IMR-90 (cell line): ENCODE results near the gene VAV3. TPM values are rescaled to one million over a fixed set of nuclear protein-coding genes. Genes with fewer than 3 reads are reported as not detected.

Experiments
- ATAC-seq: fragments of 200-7000 bp; cut with Tn5 transposase; 2 replicates; pipeline ENCODE4 v1.9.1; 2020; ENCODE audit warnings: low read depth, mild to moderate bottlenecking, moderate library complexity
- BruUV-seq: library from RNA; stranded (reverse); fragments of 400-500 nt; replicated peaks from 2 replicates; lab custom pipeline; 2021; lab: Mats Ljungman, UMichigan
- CTCF ChIA-PET: fragments of 300-600 bp; formaldehyde crosslinking; extraction: SDS; loops from one replicate; lab custom pipeline; 2021; ENCODE audit warnings: antibody characterized with exemption; lab: Yijun Ruan, JAX
- POLR2A ChIA-PET: fragments of 300-600 bp; sonication (Branson Sonifier 250); formaldehyde crosslinking; loops from one replicate; lab custom pipeline; 2022; ENCODE audit warnings: antibody characterized with exemption; ENCODE audit not compliant: unreplicated experiment; lab: Charles Lee
- DNase-seq: peaks from one replicate; pipeline ENCODE4 v3.0.0; 2013
- H2AFZ ChIP-seq: replicated peaks from 2 replicates; pipeline ENCODE3; 2013; ENCODE audit warnings: low read length, mild to moderate bottlenecking; ENCODE audit not compliant: poor library complexity
- H2AK5ac ChIP-seq: 2 replicates; pipeline ENCODE4 v1.6.1; 2013; ENCODE audit warnings: low read depth, low read length, inconsistent platforms
- H2AK9ac ChIP-seq: replicated peaks from 2 replicates; pipeline ENCODE3; 2013; ENCODE audit warnings: mild to moderate bottlenecking, low read depth, low read length, moderate library complexity; ENCODE audit not compliant: poor library complexity
- H2BK120ac ChIP-seq: 2 replicates; pipeline ENCODE4 v1.6.1; 2013; ENCODE audit warnings: low read depth, low read length, inconsistent platforms
- H2BK15ac ChIP-seq: 3 replicates; pipeline ENCODE4 v1.6.1; 2013; ENCODE audit warnings: low read depth, low read length, inconsistent platforms
- H2BK20ac ChIP-seq: 2 replicates; pipeline ENCODE4 v1.6.1; 2013; ENCODE audit warnings: low read depth, mild to moderate bottlenecking, inconsistent platforms, low read length, moderate library complexity
- H2BK5ac ChIP-seq: 2 replicates; pipeline ENCODE4 v1.6.1; 2013; ENCODE audit warnings: mild to moderate bottlenecking, low read depth, low read length, inconsistent platforms; ENCODE audit not compliant: poor library complexity, severe bottlenecking
- H3K14ac ChIP-seq: replicated peaks from 2 replicates; pipeline ENCODE4 v1.6.1; 2013; ENCODE audit warnings: low read depth, low read length, inconsistent platforms
- H3K18ac ChIP-seq: 2 replicates; pipeline ENCODE4 v1.6.1; 2013; ENCODE audit warnings: low read depth, low read length, control low read depth
- H3K23ac ChIP-seq: 2 replicates; pipeline ENCODE4 v1.6.1; 2013; ENCODE audit warnings: low read depth, low read length, inconsistent platforms
- H3K27ac ChIP-seq: 2 replicates; pipeline ENCODE4 v1.5.1; 2013; ENCODE audit warnings: mild to moderate bottlenecking, control low read depth, low read length; ENCODE audit not compliant: insufficient read depth
- H3K27me3 ChIP-seq: 2 replicates; pipeline ENCODE4 v1.6.1; 2013; ENCODE audit warnings: low read length; ENCODE audit not compliant: control insufficient read depth, insufficient read depth
- H3K36me3 ChIP-seq: 2 replicates; pipeline ENCODE4 v1.6.1; 2013; ENCODE audit warnings: low read length, mixed read lengths; ENCODE audit not compliant: control insufficient read depth, insufficient read depth
- H3K4ac ChIP-seq: 2 replicates; pipeline ENCODE4 v1.6.1; 2013; ENCODE audit warnings: low read depth, low read length, inconsistent platforms
- H3K4me1 ChIP-seq: 2 replicates; pipeline ENCODE4 v1.6.1; 2013; ENCODE audit warnings: low read length, mixed read lengths; ENCODE audit not compliant: control insufficient read depth, insufficient read depth
- H3K4me2 ChIP-seq: 2 replicates; pipeline ENCODE4 v1.6.1; 2013; ENCODE audit warnings: low read depth, mild to moderate bottlenecking, control low read depth, low read length, moderate library complexity
- H3K4me3 ChIP-seq: 2 replicates; pipeline ENCODE4 v1.5.1; 2013; ENCODE audit warnings: low read depth, mild to moderate bottlenecking, control low read depth, low read length, moderate library complexity; ENCODE audit not compliant: insufficient read depth
- H3K56ac ChIP-seq: 2 replicates; pipeline ENCODE4 v1.6.1; 2013; ENCODE audit warnings: low read length, inconsistent platforms; ENCODE audit not compliant: insufficient read depth; ENCODE audit errors: extremely low read depth
- H3K79me1 ChIP-seq, 2 experiments: 2 replicates each; pipeline ENCODE4 v1.6.1; 2013; ENCODE audit warnings: low read length in 2 of 2, inconsistent platforms in 1 of 2, low read depth in 1 of 2
- H3K9ac ChIP-seq: 2 replicates; pipeline ENCODE4 v1.6.1; 2013; ENCODE audit warnings: low read depth, low read length, control low read depth
- H3K9me1 ChIP-seq: 2 replicates; pipeline ENCODE4 v1.6.1; 2013; ENCODE audit warnings: low read length, inconsistent platforms; ENCODE audit not compliant: insufficient read depth
- H3K9me3 ChIP-seq: 2 replicates; pipeline ENCODE4 v1.6.1; 2013; ENCODE audit warnings: low read length; ENCODE audit not compliant: control insufficient read depth, insufficient read depth
- H4K20me1 ChIP-seq: 2 replicates; pipeline ENCODE4 v1.6.1; 2013; ENCODE audit warnings: low read length, inconsistent platforms; ENCODE audit not compliant: insufficient read depth
- H4K5ac ChIP-seq: 2 replicates; pipeline ENCODE4 v1.6.1; 2013; ENCODE audit warnings: mild to moderate bottlenecking, low read depth, low read length, control low read depth
- H4K8ac ChIP-seq, 2 experiments: 2 replicates each; pipeline ENCODE4 v1.6.1; 2013; ENCODE audit warnings: low read depth in 2 of 2, low read length in 2 of 2, control low read depth in 1 of 2, inconsistent platforms in 1 of 2
- H4K91ac ChIP-seq: 2 replicates; pipeline ENCODE4 v1.6.1; 2013; ENCODE audit warnings: low read depth, low read length, inconsistent platforms; ENCODE audit not compliant: insufficient read depth
- CHD1 ChIP-seq: IDR thresholded peaks from 2 replicates; pipeline ENCODE4 v1.6.1; 2012; ENCODE audit warnings: low read depth, low read length, improper control_type of control experiment
- CTCF ChIP-seq: conservative IDR thresholded peaks from 2 replicates; pipeline ENCODE4 v1.5.1; 2012; ENCODE audit warnings: mild to moderate bottlenecking, low read depth, low read length, improper control_type of control experiment
- FOS ChIP-seq: fragments of 150-350 bp; IDR thresholded peaks from 2 replicates; pipeline ENCODE4 v1.6.1; 2016; ENCODE audit warnings: low read depth, low read length
- MAFK ChIP-seq: IDR thresholded peaks from 2 replicates; pipeline ENCODE4 v1.6.1; 2012; ENCODE audit warnings: low read depth, low read length, improper control_type of control experiment
- MXI1 ChIP-seq: IDR thresholded peaks from 2 replicates; pipeline ENCODE4 v1.6.1; 2012; ENCODE audit warnings: low read depth, mild to moderate bottlenecking, low read length, moderate library complexity, borderline replicate concordance
- RAD21 ChIP-seq: IDR thresholded peaks from 2 replicates; pipeline ENCODE4 v1.6.1; 2012; ENCODE audit warnings: low read length, improper control_type of control experiment
- RFX5 ChIP-seq: IDR thresholded peaks from 2 replicates; pipeline ENCODE4 v1.8.0; 2012; ENCODE audit warnings: low read depth, mild to moderate bottlenecking, low read length, moderate library complexity
- SMC3 ChIP-seq: fragments of 150-350 bp; IDR thresholded peaks from 2 replicates; pipeline ENCODE4 v1.6.1; 2016; ENCODE audit warnings: low read depth, mild to moderate bottlenecking, antibody characterized with exemption, low read length, moderate library complexity
- WGBS, 2 experiments: methylation state at CpG; one replicate each; pipeline versions ENCODE4 v1.1.5 to v1.1.7; 2013; ENCODE audit warnings: missing lambda C conversion rate in 2 of 2; ENCODE audit not compliant: insufficient read length in 1 of 2; ENCODE audit errors: extremely low coverage in 2 of 2; 5-methylcytosine and 5-hydroxymethylcytosine counted together
- dilution Hi-C: fragments of 300-500 bp; cut with HindIII; formaldehyde crosslinking; loops from one replicate; pipeline ENCODE4 v1.14.3; 2018; ENCODE audit warnings: low sequenced_read_pairs; ENCODE audit not compliant: unreplicated experiment
- in situ Hi-C: fragments of 300-500 bp; cut with MboI; formaldehyde crosslinking; loops from 3 replicates; pipeline ENCODE4 v1.14.3; 2019; ENCODE audit warnings: low sequenced_read_pairs, inconsistent platforms, mixed read lengths
- intact Hi-C: fragments of 100-400 bp; cut with micrococcal nuclease; formaldehyde crosslinking; loops from 2 replicates; pipeline ENCODE4 v1.10.0; 2022
- polyA plus RNA-seq, 3 experiments: library from polyadenylated mRNA; depleted of rRNA; stranded (reverse); fragments of >200 nt; gene quantifications; 2 replicates each; pipeline ENCODE4 v1.2.3, GENCODE V29; 2012; ENCODE audit warnings: low replicate concordance in 1 of 3
- total RNA-seq: library from RNA; depleted of rRNA; stranded (reverse); fragments of >200 nt; gene quantifications from 2 replicates; pipeline ENCODE4 v1.2.3, GENCODE V29; 2012

VAV3 gene
- total and polyA plus RNA-seq, 2 of the 4 experiments (the other 2 are of a cell fraction): 0.12 to 0.18 TPM

DNA sequence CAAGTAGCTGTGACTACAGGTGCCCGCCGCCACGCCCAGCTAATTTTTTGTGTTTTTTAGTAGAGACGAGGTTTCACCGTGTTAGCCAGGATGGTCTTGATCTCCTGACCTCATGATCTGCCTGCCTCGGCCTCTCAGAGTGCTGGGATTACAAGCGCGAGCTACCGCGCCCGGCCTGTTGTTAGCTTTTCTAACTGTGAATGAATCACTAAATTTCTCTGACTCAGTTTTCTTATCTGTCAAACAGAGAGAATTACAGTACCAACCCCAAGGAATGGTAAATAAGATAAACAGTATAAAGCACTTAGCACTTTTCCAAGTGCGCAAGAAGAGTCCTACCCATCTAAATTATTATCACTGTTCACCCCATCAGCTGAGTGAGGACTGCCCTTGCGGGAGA lies 193.6 kb downstream of the VAV3 start:
- dilution Hi-C loops (no loop called here), in situ Hi-C loops (no loop called here), intact Hi-C loops (no loop called here)
- DNase-seq: no peak
- no peak overlapping the region for H2BK120ac ChIP-seq
- H3K9me1 ChIP-seq: no peaks in the 10 kb centered on the region
- H3K14ac ChIP-seq: no peak overlapping the region
- H3K4me1 ChIP-seq: no peaks in the 10 kb centered on the region
- H3K27me3 ChIP-seq: no peaks in the 10 kb centered on the region
- H3K18ac ChIP-seq: no peak overlapping the region
- no TSS peak for BruUV-seq
- no peak overlapping the region for H4K91ac ChIP-seq
- no peak overlapping the region for H3K56ac ChIP-seq
- no peaks in the 10 kb centered on the region for H3K36me3 ChIP-seq
- no peak overlapping the region for H2AK9ac ChIP-seq
- H2BK20ac ChIP-seq: no peak overlapping the region
- WGBS, 2 experiments: no CpG with 5 or more reads among the region's 13 CpGs
- ATAC-seq: no peak
- H2BK15ac ChIP-seq: no peak overlapping the region
- H3K4me3 ChIP-seq: no peak overlapping the region
- H4K20me1 ChIP-seq: no peaks in the 10 kb centered on the region
- ChIA-PET CTCF (no interaction called here), POLR2A (no interaction called here)
- no peak overlapping the region for H3K4me2 ChIP-seq
- H3K27ac ChIP-seq: no peak overlapping the region
- TF ChIP-seq FOS: no peak
- TF ChIP-seq RFX5: no peak
- TF ChIP-seq CTCF: no peak
- no peak for TF ChIP-seq MXI1
- TF ChIP-seq RAD21: no peak
- no peak for TF ChIP-seq MAFK
- no peak for TF ChIP-seq CHD1
- TF ChIP-seq SMC3: no peak
- no peak overlapping the region for H4K8ac ChIP-seq
- no peak overlapping the region for H3K9ac ChIP-seq
- no peak overlapping the region for H2AK5ac ChIP-seq
- no peak overlapping the region for H3K4ac ChIP-seq
- H3K23ac ChIP-seq: no peak overlapping the region
- H4K5ac ChIP-seq: no peak overlapping the region
- no peak overlapping the region for H2AFZ ChIP-seq
- H3K79me1 ChIP-seq: no peaks in the 10 kb centered on the region
- no peak overlapping the region for H2BK5ac ChIP-seq
- H3K9me3 ChIP-seq: no peaks in the 10 kb centered on the region
